Endothelial cell (in vitro differentiated cells): ENCODE measurements around the gene NEO1. TPM values are rescaled to one million over a fixed set of nuclear protein-coding genes. Genes with fewer than 3 reads are reported as not detected.

Source experiments
- DNase-seq: peaks from one replicate; pipeline ENCODE4 v3.0.0; 2021; ENCODE audit warnings: low spot score
- H3K27ac Mint-ChIP-seq: one replicate; pipeline ENCODE4 v1.8.0; 2021; ENCODE audit warnings: mixed read lengths, inconsistent platforms; ENCODE audit not compliant: unreplicated experiment
- H3K27me3 Mint-ChIP-seq: one replicate; pipeline ENCODE4 v1.8.0; 2021; ENCODE audit warnings: mild to moderate bottlenecking, moderate library complexity, mixed read lengths, inconsistent platforms; ENCODE audit not compliant: unreplicated experiment
- H3K36me3 Mint-ChIP-seq: one replicate; pipeline ENCODE4 v1.8.0; 2021; ENCODE audit warnings: mild to moderate bottlenecking, low read depth, mixed read lengths, inconsistent platforms; ENCODE audit not compliant: unreplicated experiment
- H3K4me1 Mint-ChIP-seq: one replicate; pipeline ENCODE4 v1.8.0; 2021; ENCODE audit warnings: mild to moderate bottlenecking, mixed read lengths, inconsistent platforms; ENCODE audit not compliant: unreplicated experiment
- H3K4me3 Mint-ChIP-seq: one replicate; pipeline ENCODE4 v1.8.0; 2021; ENCODE audit warnings: mild to moderate bottlenecking, mixed read lengths, inconsistent platforms; ENCODE audit not compliant: unreplicated experiment
- H3K9me3 Mint-ChIP-seq: one replicate; pipeline ENCODE4 v1.8.0; 2021; ENCODE audit warnings: mixed read lengths, inconsistent platforms; ENCODE audit not compliant: unreplicated experiment
- CTCF ChIP-seq: fragments of 200-600 bp; sonication (generic); IDR thresholded peaks from one replicate; pipeline ENCODE4 v1.5.0; 2021; ENCODE audit warnings: antibody characterized with exemption; ENCODE audit not compliant: unreplicated experiment
- total RNA-seq: library from RNA; stranded (reverse); fragmentation: NEBNext Ultra II Directional; extraction: Animal tissue kit (Norgen Biotek cat#: 25700); gene quantifications from one replicate; pipeline ENCODE4 v1.2.1, GENCODE V29; 2021; ENCODE audit not compliant: unreplicated experiment

The NEO1 gene
- total RNA-seq, 1 donor from 2014 or later: 140 TPM

GRCh38 chr15:73006523-73006922, 45.7 kb upstream of the NEO1 start:
- Mint-ChIP-seq H3K27ac (no peak overlapping the region), H3K36me3 (no peaks in the 10 kb centered on the region), H3K27me3 (peaks cover 5% of the 10 kb centered on the region), H3K4me1 (peaks cover 26% of the 10 kb centered on the region), H3K9me3 (no peaks in the 10 kb centered on the region), H3K4me3 (no peak overlapping the region)
- no peak for TF ChIP-seq CTCF
- DNase-seq: no peak

- peaks cover 8% of the 10 kb centered on the region for H3K27me3 Mint-ChIP-seq
- DNase-seq: no peak
- H3K27ac Mint-ChIP-seq: no peak overlapping the region
- no peak for TF ChIP-seq CTCF
- no peak overlapping the region for H3K4me3 Mint-ChIP-seq
- H3K36me3 Mint-ChIP-seq: no peaks in the 10 kb centered on the region
- H3K4me1 Mint-ChIP-seq: peaks cover 30% of the 10 kb centered on the region
- no peaks in the 10 kb centered on the region for H3K9me3 Mint-ChIP-seq
Measured at GRCh38 chr15:73009066-73010056, 42.9 kb upstream of the NEO1 start.

GRCh38 chr15:73010154-73011152, 41.8 kb upstream of the NEO1 start:
- no peaks in the 10 kb centered on the region for H3K9me3 Mint-ChIP-seq

GRCh38 chr15:73014904-73015303, 37.4 kb upstream of the NEO1 start:
- Mint-ChIP-seq H3K36me3 (no peaks in the 10 kb centered on the region), H3K27ac (no peak overlapping the region), H3K9me3 (no peaks in the 10 kb centered on the region), H3K4me1 (peaks cover 12% of the 10 kb centered on the region), H3K27me3 (peaks cover 4% of the 10 kb centered on the region), H3K4me3 (no peak overlapping the region)
- no peak for DNase-seq
- no peak for TF ChIP-seq CTCF

More at GRCh38 chr15:73010154-73011152, 41.8 kb upstream of the NEO1 start:
- Mint-ChIP-seq H3K27ac (no peak overlapping the region), H3K4me3 (no peak overlapping the region), H3K36me3 (no peaks in the 10 kb centered on the region), H3K27me3 (peaks cover 8% of the 10 kb centered on the region), H3K4me1 (peaks cover 30% of the 10 kb centered on the region)
- TF ChIP-seq CTCF: no peak
- DNase-seq: no peak
